H1 (cell line): Measurements from ENCODE around the gene INTS2. TPM values are rescaled to one million over a fixed set of nuclear protein-coding genes. Genes with fewer than 3 reads are reported as not detected.

Experiments used
- CHD7 ChIP-seq: fragments of 300-600 bp; sonication (generic); IDR thresholded peaks from 2 replicates; pipeline ENCODE4 v1.7.1; 2012; ENCODE audit warnings: low read length, moderate library complexity, mild to moderate bottlenecking, inconsistent platforms; ENCODE audit not compliant: insufficient replicate concordance
- KDM1A ChIP-seq: fragments of 200-600, 300-600 bp; sonication (generic); IDR thresholded peaks from 2 replicates; pipeline ENCODE4 v1.7.1; 2016; ENCODE audit warnings: mild to moderate bottlenecking, low read length, borderline replicate concordance
- KDM4A ChIP-seq: IDR thresholded peaks from one replicate; pipeline ENCODE4 v1.7.1; 2012; ENCODE audit warnings: low read depth, mild to moderate bottlenecking, moderate library complexity, low read length, inconsistent platforms; ENCODE audit not compliant: severe bottlenecking
- NRF1 ChIP-seq: IDR thresholded peaks from 2 replicates; pipeline ENCODE4 v1.6.1; 2011; ENCODE audit warnings: mild to moderate bottlenecking, low read depth, low read length, improper control_type of control experiment
- POLR2AphosphoS5 ChIP-seq: IDR thresholded peaks from 2 replicates; pipeline ENCODE4 v1.6.1; 2011; ENCODE audit warnings: low read depth, low read length
- RNF2 ChIP-seq: fragments of 200-900, 300-1000 bp; sonication (generic); IDR thresholded peaks from 2 replicates; pipeline ENCODE4 v1.7.1; 2016; ENCODE audit warnings: borderline replicate concordance, low read depth, mild to moderate bottlenecking, antibody characterized with exemption, low read length; ENCODE audit not compliant: poor library complexity, severe bottlenecking; ENCODE audit errors: missing control alignments
- SAP30 ChIP-seq: fragments of 300-600 bp; sonication (generic); IDR thresholded peaks from 2 replicates; pipeline ENCODE4 v1.7.1; 2012; ENCODE audit warnings: low read length, moderate library complexity, mild to moderate bottlenecking, inconsistent platforms; ENCODE audit not compliant: insufficient read depth, insufficient replicate concordance
- SIN3A ChIP-seq, 2 experiments: IDR thresholded peaks in 1 of 2; conservative IDR thresholded peaks in 1 of 2; 2 replicates each; pipeline ENCODE4 v1.6.1; 2011 to 2012; ENCODE audit warnings: low read length in 2 of 2, improper control_type of control experiment in 1 of 2, low read depth in 1 of 2, mild to moderate bottlenecking in 1 of 2
- SP1 ChIP-seq: IDR thresholded peaks from 2 replicates; pipeline ENCODE4 v1.6.1; 2011; ENCODE audit warnings: low read depth, low read length
- polyA plus RNA-seq, 7 experiments: library from polyadenylated mRNA; depleted of rRNA in 3 of 7; stranded (reverse) in 5 of 7; unstranded in 2 of 7; fragments of >200 nt in 5 of 7; fragments of 200-250 nt in 2 of 7; gene quantifications; 1 replicate in 5 of 7; 2 replicates in 1 of 7; 4 replicates in 1 of 7; pipeline versions ENCODE4 v1.2.1 to v1.2.3, GENCODE V29; 2011 to 2013; ENCODE audit warnings: missing spikeins in 2 of 7, mixed read lengths in 2 of 7
- total RNA-seq: library from RNA; stranded (reverse); fragmentation: NEBNext Ultra II Directional; extraction: Animal tissue kit (Norgen Biotek cat#: 25700); gene quantifications from 2 replicates; pipeline ENCODE4 v1.2.1, GENCODE V29; 2021

Gene INTS2
- total and polyA plus RNA-seq, 2 of the 8 experiments (the other 6 are each of a cell fraction or from before 2014, with no cell fraction given) = 9.4 to 21.8 TPM

DNA sequence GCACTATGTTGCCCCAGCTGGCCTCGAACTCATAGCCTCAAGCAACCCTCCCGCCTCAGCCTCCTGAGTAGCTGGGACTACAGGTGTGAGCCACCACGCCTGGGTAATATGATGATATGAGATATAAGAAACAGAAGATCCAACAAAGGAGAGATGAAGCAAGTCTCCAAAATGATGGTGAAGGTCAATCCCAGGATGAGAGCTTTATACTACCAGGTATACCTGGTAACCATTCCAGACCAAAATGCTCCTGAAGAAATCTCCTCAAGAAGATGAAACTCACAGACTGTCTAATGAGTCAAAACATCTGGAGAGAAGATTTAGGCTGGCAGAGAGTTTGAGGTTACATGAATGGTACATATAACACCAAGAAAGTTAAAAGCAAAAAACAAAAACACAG lies 24.5 kb downstream of the INTS2 start (continued):
- TF ChIP-seq CHD7 (no peak), SP1 (no peak), KDM4A (no peak), POLR2AphosphoS5 (no peak), NRF1 (no peak), SAP30 (no peak), SIN3A (conservative IDR thresholded peaks at IDR 0.05 in 1 of 2, IDR thresholded peaks at IDR 0.05 in 1 of 2; ENCODE audit: low read depth in 1 of 2, low read length in 2 of 2) (no peak), KDM1A (no peak), RNF2 (no peak)
